Measurements from ENCODE around the gene UBE2V1.

UBE2V1 gene

GRCh38 chr20:50041246-50041873, 71.6 kb downstream of the UBE2V1 start:
- DNase-seq, result no peak

GRCh38 chr20:50040432-50041245, 72.3 kb downstream of the UBE2V1 start:
- no peak for DNase-seq

- no peak for DNase-seq
These were observed 73.1 kb downstream of the UBE2V1 start for GRCh38 chr20:50039706-50040431.

GRCh38 chr20:50038574-50038991, 74.4 kb downstream of the UBE2V1 start:
- DNase-seq, result no peak

GRCh38 chr20:50038169-50038568, 74.8 kb downstream of the UBE2V1 start:
- no peak for DNase-seq

GRCh38 chr20:50037575-50037974, 75.4 kb downstream of the UBE2V1 start:
- DNase-seq, result no peak

GRCh38 chr20:50037123-50037522, 75.8 kb downstream of the UBE2V1 start:
- no peak for DNase-seq

- no peak for DNase-seq
These were observed 76.2 kb downstream of the UBE2V1 start for GRCh38 chr20:50036703-50037102.

GRCh38 chr20:50034567-50035180, 78.3 kb downstream of the UBE2V1 start:
- DNase-seq, result no peak

GRCh38 chr20:50032955-50033666, 79.8 kb downstream of the UBE2V1 start:
- no peak for DNase-seq
